Measurements from ENCODE around the gene FLT1. TPM values are rescaled to one million over a fixed set of nuclear protein-coding genes. Genes with fewer than 3 reads are reported as not detected.

Gene FLT1
- total RNA-seq, 1 donor from 2014 or later = 46.0 TPM

GRCh38 chr13:28476919-28477708 lies 17.8 kb downstream of the FLT1 start:
- Histone ChIP-seq H3K9me3 (no peaks in the 10 kb centered on the region), H3K4me3 (no peak overlapping the region), H3K36me3 (no peaks in the 10 kb centered on the region), H3K27ac (no peak overlapping the region), H3K4me1 (peaks cover 0 to 5% of the 10 kb centered on the region in 2 donors), H3K27me3 (no peaks in the 10 kb centered on the region)
- intact Hi-C loops (cut with DNase I) = no loop called here
- no peak for TF ChIP-seq CTCF (IDR thresholded peaks at IDR 0.05)
- DNase-seq (ENCODE audit: low spot score in 2 of 2) = no peak

GRCh38 chr13:28475916-28476725 lies 18.8 kb downstream of the FLT1 start:
- DNase-seq (ENCODE audit: low spot score in 2 of 2) = no peak
- H3K9me3 ChIP-seq = no peaks in the 10 kb centered on the region
- peaks cover 0 to 5% of the 10 kb centered on the region in 2 donors for H3K4me1 ChIP-seq
- H3K4me3 ChIP-seq = no peak overlapping the region
- no peak for TF ChIP-seq CTCF (IDR thresholded peaks at IDR 0.05)
- intact Hi-C loops (cut with DNase I) = no loop called here
- H3K27ac ChIP-seq = no peak overlapping the region
- no peaks in the 10 kb centered on the region for H3K36me3 ChIP-seq
- H3K27me3 ChIP-seq = no peaks in the 10 kb centered on the region

- peaks cover 0 to 5% of the 10 kb centered on the region in 2 donors for H3K4me1 ChIP-seq
- no peaks in the 10 kb centered on the region for H3K9me3 ChIP-seq
- intact Hi-C loops (cut with DNase I) = no loop called here
- H3K27ac ChIP-seq = no peak overlapping the region
- no peaks in the 10 kb centered on the region for H3K27me3 ChIP-seq
- TF ChIP-seq CTCF (IDR thresholded peaks at IDR 0.05) = no peak
- no peaks in the 10 kb centered on the region for H3K36me3 ChIP-seq
- no peak for DNase-seq (ENCODE audit: low spot score in 2 of 2)
- no peak overlapping the region for H3K4me3 ChIP-seq
These were observed 20.3 kb downstream of the FLT1 start for GRCh38 chr13:28474491-28475134.

GRCh38 chr13:28473044-28473443 lies 21.9 kb downstream of the FLT1 start:
- TF ChIP-seq CTCF (IDR thresholded peaks at IDR 0.05) = no peak
- H3K27me3 ChIP-seq = no peaks in the 10 kb centered on the region
- no peak overlapping the region for H3K27ac ChIP-seq
- no peak for DNase-seq (ENCODE audit: low spot score in 2 of 2)
- H3K4me1 ChIP-seq = peaks cover 0 to 5% of the 10 kb centered on the region in 2 donors
- intact Hi-C loops (cut with DNase I) = no loop called here
- no peaks in the 10 kb centered on the region for H3K36me3 ChIP-seq
- H3K9me3 ChIP-seq = no peaks in the 10 kb centered on the region
- H3K4me3 ChIP-seq = no peak overlapping the region

GRCh38 chr13:28471421-28471820 lies 23.5 kb downstream of the FLT1 start:
- H3K4me3 ChIP-seq = no peak overlapping the region
- DNase-seq (ENCODE audit: low spot score in 2 of 2) = no peak
- no peaks in the 10 kb centered on the region for H3K9me3 ChIP-seq
- H3K27me3 ChIP-seq = no peaks in the 10 kb centered on the region
- intact Hi-C loops (cut with DNase I) = no loop called here
- no peaks in the 10 kb centered on the region for H3K36me3 ChIP-seq
- H3K27ac ChIP-seq = no peak overlapping the region
- peaks cover 0 to 5% of the 10 kb centered on the region in 2 donors for H3K4me1 ChIP-seq
- TF ChIP-seq CTCF (IDR thresholded peaks at IDR 0.05) = no peak

Data from ascending aorta (tissue), 2 donors.